WTC11 (cell line): ENCODE measurements around the gene RIMBP2. TPM values are rescaled to one million over a fixed set of nuclear protein-coding genes. Genes with fewer than 3 reads are reported as not detected.

Experiments
- ATAC-seq: fragments of 200-7000 bp; cut with Tn5 transposase; 2 replicates; pipeline ENCODE4 v1.10.0; 2021; ENCODE audit warnings: mild to moderate bottlenecking, moderate library complexity
- CTCF ChIA-PET: fragments of 300-600 bp; sonication (Branson Sonifier 250); formaldehyde crosslinking; loops from one replicate; lab custom pipeline; 2021; ENCODE audit warnings: antibody characterized with exemption; lab: Charles Lee
- POLR2A ChIA-PET: fragments of 350-600 bp; sonication (Branson Sonifier 250); formaldehyde crosslinking; loops from one replicate; lab custom pipeline; 2021; ENCODE audit warnings: antibody characterized with exemption; lab: Charles Lee
- DNase-seq: peaks from one replicate; pipeline ENCODE4 v3.0.0; 2021; ENCODE audit warnings: low spot score
- H3K27ac Mint-ChIP-seq: 2 replicates; pipeline ENCODE4 v1.8.0; 2021; ENCODE audit warnings: mixed read lengths
- H3K27me3 Mint-ChIP-seq: 2 replicates; pipeline ENCODE4 v1.8.0; 2021; ENCODE audit warnings: low read depth, mild to moderate bottlenecking, moderate library complexity, mixed read lengths
- H3K36me3 Mint-ChIP-seq: 2 replicates; pipeline ENCODE4 v1.8.0; 2021; ENCODE audit warnings: mixed read lengths
- H3K4me1 Mint-ChIP-seq: 2 replicates; pipeline ENCODE4 v1.8.0; 2022; ENCODE audit warnings: mixed read lengths
- H3K4me3 Mint-ChIP-seq: 2 replicates; pipeline ENCODE4 v1.8.0; 2021; ENCODE audit warnings: mild to moderate bottlenecking, moderate library complexity, mixed read lengths
- H3K9me3 Mint-ChIP-seq: 2 replicates; pipeline ENCODE4 v1.8.0; 2021; ENCODE audit warnings: mixed read lengths
- CBFB ChIP-seq: sonication (generic); formaldehyde crosslinking; IDR thresholded peaks from 2 replicates; pipeline ENCODE4 v1.8.1; 2022; ENCODE audit warnings: mild to moderate bottlenecking, low read depth, missing genetic modification reagents
- CREM ChIP-seq: sonication (generic); formaldehyde crosslinking; IDR thresholded peaks from 2 replicates; pipeline ENCODE4 v1.8.1; 2022; ENCODE audit warnings: mild to moderate bottlenecking, missing genetic modification reagents, moderate library complexity
- FOXJ3 ChIP-seq: sonication (generic); formaldehyde crosslinking; IDR thresholded peaks from 2 replicates; pipeline ENCODE4 v1.9.0; 2021; ENCODE audit warnings: missing genetic modification reagents, mild to moderate bottlenecking, borderline replicate concordance
- JAZF1 ChIP-seq: fragments of 250-450 bp; sonication (Bioruptor Pico); IDR thresholded peaks from 2 replicates; pipeline ENCODE4 v1.9.0; 2021; ENCODE audit warnings: moderate library complexity, mild to moderate bottlenecking, inconsistent platforms
- SOX15 ChIP-seq: fragments of 250-450 bp; sonication (Bioruptor Pico); IDR thresholded peaks from 2 replicates; pipeline ENCODE4 v1.9.0; 2021; ENCODE audit warnings: mild to moderate bottlenecking
- ZNF219 ChIP-seq: sonication (generic); formaldehyde crosslinking; IDR thresholded peaks from 2 replicates; pipeline ENCODE4 v1.8.0; 2023; ENCODE audit warnings: missing genetic modification reagents, mild to moderate bottlenecking, borderline replicate concordance
- ZNF263 ChIP-seq: sonication (generic); formaldehyde crosslinking; IDR thresholded peaks from 2 replicates; pipeline ENCODE4 v1.8.1; 2022; ENCODE audit warnings: low read depth, mild to moderate bottlenecking, moderate library complexity, missing genetic modification reagents
- total RNA-seq: library from RNA; stranded (reverse); gene quantifications from 3 replicates; pipeline ENCODE4 v1.2.3, GENCODE V29; 2021
- TF ChIP-seq, protein P1 (sequence below): sonication (generic); formaldehyde crosslinking; IDR thresholded peaks from 2 replicates; pipeline ENCODE4 v1.8.0; 2023; ENCODE audit warnings: missing genetic modification reagents, mild to moderate bottlenecking, borderline replicate concordance
- TF ChIP-seq, protein P2 (sequence below): fragments of 250-450 bp; sonication (Bioruptor Pico); IDR thresholded peaks from 2 replicates; pipeline ENCODE4 v2.1.2; 2022; ENCODE audit warnings: mild to moderate bottlenecking, moderate library complexity
- TF ChIP-seq, protein P3 (sequence below): sonication (generic); formaldehyde crosslinking; IDR thresholded peaks from 2 replicates; pipeline ENCODE4 v1.8.1; 2023; ENCODE audit warnings: mild to moderate bottlenecking, missing genetic modification reagents, moderate library complexity
- TF ChIP-seq, protein P4 (sequence below): sonication (generic); formaldehyde crosslinking; IDR thresholded peaks from 2 replicates; pipeline ENCODE4 v1.8.0; 2022; ENCODE audit warnings: missing genetic modification reagents
- TF ChIP-seq, protein P5 (sequence below): sonication (generic); formaldehyde crosslinking; IDR thresholded peaks from 2 replicates; pipeline ENCODE4 v1.8.1; 2022; ENCODE audit warnings: missing genetic modification reagents, borderline replicate concordance
- TF ChIP-seq, protein P6 (sequence below): sonication (generic); formaldehyde crosslinking; IDR thresholded peaks from 2 replicates; pipeline ENCODE4 v1.8.0; 2023; ENCODE audit warnings: mild to moderate bottlenecking, missing genetic modification reagents
- TF ChIP-seq, protein P7 (sequence below): sonication (generic); formaldehyde crosslinking; IDR thresholded peaks from 2 replicates; pipeline ENCODE4 v1.8.0; 2022; ENCODE audit warnings: mild to moderate bottlenecking, missing genetic modification reagents
- TF ChIP-seq, protein P8 (sequence below): sonication (generic); formaldehyde crosslinking; IDR thresholded peaks from 2 replicates; pipeline ENCODE4 v1.8.1; 2022; ENCODE audit warnings: mild to moderate bottlenecking, moderate library complexity, missing genetic modification reagents
- TF ChIP-seq, protein P9 (sequence below): sonication (generic); formaldehyde crosslinking; IDR thresholded peaks from 2 replicates; pipeline ENCODE4 v1.8.0; 2022; ENCODE audit warnings: mild to moderate bottlenecking, missing genetic modification reagents

The RIMBP2 gene
- total RNA-seq, 1 experiment from 2014 or later = 2.6 TPM

DNA sequence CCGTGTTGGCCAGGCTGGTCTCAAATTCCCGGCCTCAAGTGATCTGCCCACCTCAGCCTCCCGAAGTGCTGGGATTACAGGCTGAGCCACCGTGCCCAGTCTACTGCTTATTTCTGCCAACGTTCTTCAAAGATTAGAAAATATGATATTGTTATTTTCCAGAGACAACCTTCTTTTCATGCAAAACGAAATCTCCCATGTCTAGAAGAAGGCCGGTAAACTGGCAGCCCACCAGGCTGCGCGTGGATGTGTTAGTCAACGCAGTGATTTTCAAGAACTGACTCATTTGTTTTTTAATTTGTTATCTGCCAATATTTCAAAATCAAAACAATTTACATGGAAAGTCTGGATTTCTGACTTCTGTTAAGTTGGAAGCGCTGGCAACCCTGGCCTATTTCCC, 169.6 kb downstream of the RIMBP2 start (continued):
- TF ChIP-seq, protein P1, sequence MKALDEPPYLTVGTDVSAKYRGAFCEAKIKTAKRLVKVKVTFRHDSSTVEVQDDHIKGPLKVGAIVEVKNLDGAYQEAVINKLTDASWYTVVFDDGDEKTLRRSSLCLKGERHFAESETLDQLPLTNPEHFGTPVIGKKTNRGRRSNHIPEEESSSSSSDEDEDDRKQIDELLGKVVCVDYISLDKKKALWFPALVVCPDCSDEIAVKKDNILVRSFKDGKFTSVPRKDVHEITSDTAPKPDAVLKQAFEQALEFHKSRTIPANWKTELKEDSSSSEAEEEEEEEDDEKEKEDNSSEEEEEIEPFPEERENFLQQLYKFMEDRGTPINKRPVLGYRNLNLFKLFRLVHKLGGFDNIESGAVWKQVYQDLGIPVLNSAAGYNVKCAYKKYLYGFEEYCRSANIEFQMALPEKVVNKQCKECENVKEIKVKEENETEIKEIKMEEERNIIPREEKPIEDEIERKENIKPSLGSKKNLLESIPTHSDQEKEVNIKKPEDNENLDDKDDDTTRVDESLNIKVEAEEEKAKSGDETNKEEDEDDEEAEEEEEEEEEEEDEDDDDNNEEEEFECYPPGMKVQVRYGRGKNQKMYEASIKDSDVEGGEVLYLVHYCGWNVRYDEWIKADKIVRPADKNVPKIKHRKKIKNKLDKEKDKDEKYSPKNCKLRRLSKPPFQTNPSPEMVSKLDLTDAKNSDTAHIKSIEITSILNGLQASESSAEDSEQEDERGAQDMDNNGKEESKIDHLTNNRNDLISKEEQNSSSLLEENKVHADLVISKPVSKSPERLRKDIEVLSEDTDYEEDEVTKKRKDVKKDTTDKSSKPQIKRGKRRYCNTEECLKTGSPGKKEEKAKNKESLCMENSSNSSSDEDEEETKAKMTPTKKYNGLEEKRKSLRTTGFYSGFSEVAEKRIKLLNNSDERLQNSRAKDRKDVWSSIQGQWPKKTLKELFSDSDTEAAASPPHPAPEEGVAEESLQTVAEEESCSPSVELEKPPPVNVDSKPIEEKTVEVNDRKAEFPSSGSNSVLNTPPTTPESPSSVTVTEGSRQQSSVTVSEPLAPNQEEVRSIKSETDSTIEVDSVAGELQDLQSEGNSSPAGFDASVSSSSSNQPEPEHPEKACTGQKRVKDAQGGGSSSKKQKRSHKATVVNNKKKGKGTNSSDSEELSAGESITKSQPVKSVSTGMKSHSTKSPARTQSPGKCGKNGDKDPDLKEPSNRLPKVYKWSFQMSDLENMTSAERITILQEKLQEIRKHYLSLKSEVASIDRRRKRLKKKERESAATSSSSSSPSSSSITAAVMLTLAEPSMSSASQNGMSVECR = no peak
- TF ChIP-seq, protein P2, sequence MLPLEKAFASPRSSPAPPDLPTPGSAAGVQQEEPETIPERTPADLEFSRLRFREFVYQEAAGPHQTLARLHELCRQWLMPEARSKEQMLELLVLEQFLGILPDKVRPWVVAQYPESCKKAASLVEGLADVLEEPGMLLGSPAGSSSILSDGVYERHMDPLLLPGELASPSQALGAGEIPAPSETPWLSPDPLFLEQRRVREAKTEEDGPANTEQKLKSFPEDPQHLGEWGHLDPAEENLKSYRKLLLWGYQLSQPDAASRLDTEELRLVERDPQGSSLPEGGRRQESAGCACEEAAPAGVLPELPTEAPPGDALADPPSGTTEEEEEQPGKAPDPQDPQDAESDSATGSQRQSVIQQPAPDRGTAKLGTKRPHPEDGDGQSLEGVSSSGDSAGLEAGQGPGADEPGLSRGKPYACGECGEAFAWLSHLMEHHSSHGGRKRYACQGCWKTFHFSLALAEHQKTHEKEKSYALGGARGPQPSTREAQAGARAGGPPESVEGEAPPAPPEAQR (CRISPR knock-in tag) = no peak
- TF ChIP-seq, protein P3, sequence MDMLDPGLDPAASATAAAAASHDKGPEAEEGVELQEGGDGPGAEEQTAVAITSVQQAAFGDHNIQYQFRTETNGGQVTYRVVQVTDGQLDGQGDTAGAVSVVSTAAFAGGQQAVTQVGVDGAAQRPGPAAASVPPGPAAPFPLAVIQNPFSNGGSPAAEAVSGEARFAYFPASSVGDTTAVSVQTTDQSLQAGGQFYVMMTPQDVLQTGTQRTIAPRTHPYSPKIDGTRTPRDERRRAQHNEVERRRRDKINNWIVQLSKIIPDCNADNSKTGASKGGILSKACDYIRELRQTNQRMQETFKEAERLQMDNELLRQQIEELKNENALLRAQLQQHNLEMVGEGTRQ (CRISPR knock-in tag) = no peak
- TF ChIP-seq, protein P4, sequence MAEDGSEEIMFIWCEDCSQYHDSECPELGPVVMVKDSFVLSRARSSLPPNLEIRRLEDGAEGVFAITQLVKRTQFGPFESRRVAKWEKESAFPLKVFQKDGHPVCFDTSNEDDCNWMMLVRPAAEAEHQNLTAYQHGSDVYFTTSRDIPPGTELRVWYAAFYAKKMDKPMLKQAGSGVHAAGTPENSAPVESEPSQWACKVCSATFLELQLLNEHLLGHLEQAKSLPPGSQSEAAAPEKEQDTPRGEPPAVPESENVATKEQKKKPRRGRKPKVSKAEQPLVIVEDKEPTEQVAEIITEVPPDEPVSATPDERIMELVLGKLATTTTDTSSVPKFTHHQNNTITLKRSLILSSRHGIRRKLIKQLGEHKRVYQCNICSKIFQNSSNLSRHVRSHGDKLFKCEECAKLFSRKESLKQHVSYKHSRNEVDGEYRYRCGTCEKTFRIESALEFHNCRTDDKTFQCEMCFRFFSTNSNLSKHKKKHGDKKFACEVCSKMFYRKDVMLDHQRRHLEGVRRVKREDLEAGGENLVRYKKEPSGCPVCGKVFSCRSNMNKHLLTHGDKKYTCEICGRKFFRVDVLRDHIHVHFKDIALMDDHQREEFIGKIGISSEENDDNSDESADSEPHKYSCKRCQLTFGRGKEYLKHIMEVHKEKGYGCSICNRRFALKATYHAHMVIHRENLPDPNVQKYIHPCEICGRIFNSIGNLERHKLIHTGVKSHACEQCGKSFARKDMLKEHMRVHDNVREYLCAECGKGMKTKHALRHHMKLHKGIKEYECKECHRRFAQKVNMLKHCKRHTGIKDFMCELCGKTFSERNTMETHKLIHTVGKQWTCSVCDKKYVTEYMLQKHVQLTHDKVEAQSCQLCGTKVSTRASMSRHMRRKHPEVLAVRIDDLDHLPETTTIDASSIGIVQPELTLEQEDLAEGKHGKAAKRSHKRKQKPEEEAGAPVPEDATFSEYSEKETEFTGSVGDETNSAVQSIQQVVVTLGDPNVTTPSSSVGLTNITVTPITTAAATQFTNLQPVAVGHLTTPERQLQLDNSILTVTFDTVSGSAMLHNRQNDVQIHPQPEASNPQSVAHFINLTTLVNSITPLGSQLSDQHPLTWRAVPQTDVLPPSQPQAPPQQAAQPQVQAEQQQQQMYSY = no peak
- TF ChIP-seq, protein P5, sequence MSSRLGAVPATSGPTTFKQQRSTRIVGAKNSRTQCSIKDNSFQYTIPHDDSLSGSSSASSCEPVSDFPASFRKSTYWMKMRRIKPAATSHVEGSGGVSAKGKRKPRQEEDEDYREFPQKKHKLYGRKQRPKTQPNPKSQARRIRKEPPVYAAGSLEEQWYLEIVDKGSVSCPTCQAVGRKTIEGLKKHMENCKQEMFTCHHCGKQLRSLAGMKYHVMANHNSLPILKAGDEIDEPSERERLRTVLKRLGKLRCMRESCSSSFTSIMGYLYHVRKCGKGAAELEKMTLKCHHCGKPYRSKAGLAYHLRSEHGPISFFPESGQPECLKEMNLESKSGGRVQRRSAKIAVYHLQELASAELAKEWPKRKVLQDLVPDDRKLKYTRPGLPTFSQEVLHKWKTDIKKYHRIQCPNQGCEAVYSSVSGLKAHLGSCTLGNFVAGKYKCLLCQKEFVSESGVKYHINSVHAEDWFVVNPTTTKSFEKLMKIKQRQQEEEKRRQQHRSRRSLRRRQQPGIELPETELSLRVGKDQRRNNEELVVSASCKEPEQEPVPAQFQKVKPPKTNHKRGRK (CRISPR knock-in tag) = no peak
- TF ChIP-seq, protein P6, sequence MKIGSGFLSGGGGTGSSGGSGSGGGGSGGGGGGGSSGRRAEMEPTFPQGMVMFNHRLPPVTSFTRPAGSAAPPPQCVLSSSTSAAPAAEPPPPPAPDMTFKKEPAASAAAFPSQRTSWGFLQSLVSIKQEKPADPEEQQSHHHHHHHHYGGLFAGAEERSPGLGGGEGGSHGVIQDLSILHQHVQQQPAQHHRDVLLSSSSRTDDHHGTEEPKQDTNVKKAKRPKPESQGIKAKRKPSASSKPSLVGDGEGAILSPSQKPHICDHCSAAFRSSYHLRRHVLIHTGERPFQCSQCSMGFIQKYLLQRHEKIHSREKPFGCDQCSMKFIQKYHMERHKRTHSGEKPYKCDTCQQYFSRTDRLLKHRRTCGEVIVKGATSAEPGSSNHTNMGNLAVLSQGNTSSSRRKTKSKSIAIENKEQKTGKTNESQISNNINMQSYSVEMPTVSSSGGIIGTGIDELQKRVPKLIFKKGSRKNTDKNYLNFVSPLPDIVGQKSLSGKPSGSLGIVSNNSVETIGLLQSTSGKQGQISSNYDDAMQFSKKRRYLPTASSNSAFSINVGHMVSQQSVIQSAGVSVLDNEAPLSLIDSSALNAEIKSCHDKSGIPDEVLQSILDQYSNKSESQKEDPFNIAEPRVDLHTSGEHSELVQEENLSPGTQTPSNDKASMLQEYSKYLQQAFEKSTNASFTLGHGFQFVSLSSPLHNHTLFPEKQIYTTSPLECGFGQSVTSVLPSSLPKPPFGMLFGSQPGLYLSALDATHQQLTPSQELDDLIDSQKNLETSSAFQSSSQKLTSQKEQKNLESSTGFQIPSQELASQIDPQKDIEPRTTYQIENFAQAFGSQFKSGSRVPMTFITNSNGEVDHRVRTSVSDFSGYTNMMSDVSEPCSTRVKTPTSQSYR (CRISPR knock-in tag) = no peak
- TF ChIP-seq CBFB (no peak), FOXJ3 (CRISPR knock-in tag) (no peak)

DNA sequence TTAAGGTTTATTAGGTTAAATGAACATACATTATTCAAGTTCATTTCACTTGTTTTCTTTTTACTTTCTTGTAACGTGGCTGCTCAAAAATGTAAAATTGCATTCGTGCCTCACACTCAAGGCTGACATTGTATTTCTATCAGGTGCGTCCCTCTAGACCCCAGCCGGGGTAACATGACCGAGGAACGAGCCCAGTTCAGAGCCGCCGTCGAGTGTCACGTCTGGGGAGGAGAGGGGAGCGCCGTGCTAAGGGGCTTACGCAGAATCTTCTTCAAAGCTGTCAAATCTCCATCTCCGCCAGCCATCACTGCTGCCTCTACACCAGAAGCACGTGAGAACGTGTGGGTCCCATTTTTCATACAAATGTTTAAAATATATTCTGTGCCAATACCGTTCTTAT, 170.6 kb downstream of the RIMBP2 start:
- no peak for DNase-seq
- no peak overlapping the region for H3K4me3 Mint-ChIP-seq
- H3K4me1 Mint-ChIP-seq = no peaks in the 10 kb centered on the region
- ATAC-seq = no peak
- no peaks in the 10 kb centered on the region; the same call in 1 of the 2 replicates for H3K27me3 Mint-ChIP-seq
- ChIA-PET CTCF (no interaction called here), POLR2A (no interaction called here)
- H3K36me3 Mint-ChIP-seq = no peaks in the 10 kb centered on the region
- TF ChIP-seq, protein P7, sequence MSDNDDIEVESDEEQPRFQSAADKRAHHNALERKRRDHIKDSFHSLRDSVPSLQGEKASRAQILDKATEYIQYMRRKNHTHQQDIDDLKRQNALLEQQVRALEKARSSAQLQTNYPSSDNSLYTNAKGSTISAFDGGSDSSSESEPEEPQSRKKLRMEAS = no peak
- TF ChIP-seq ZNF219 (CRISPR knock-in tag) (no peak), JAZF1 (CRISPR knock-in tag) (no peak), ZNF263 (CRISPR knock-in tag) (no peak), SOX15 (CRISPR knock-in tag) (no peak), CREM (CRISPR knock-in tag) (no peak)
- TF ChIP-seq, protein P8, sequence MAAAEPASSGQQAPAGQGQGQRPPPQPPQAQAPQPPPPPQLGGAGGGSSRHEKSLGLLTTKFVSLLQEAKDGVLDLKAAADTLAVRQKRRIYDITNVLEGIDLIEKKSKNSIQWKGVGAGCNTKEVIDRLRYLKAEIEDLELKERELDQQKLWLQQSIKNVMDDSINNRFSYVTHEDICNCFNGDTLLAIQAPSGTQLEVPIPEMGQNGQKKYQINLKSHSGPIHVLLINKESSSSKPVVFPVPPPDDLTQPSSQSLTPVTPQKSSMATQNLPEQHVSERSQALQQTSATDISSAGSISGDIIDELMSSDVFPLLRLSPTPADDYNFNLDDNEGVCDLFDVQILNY (CRISPR knock-in tag) = no peak
- TF ChIP-seq, protein P9, sequence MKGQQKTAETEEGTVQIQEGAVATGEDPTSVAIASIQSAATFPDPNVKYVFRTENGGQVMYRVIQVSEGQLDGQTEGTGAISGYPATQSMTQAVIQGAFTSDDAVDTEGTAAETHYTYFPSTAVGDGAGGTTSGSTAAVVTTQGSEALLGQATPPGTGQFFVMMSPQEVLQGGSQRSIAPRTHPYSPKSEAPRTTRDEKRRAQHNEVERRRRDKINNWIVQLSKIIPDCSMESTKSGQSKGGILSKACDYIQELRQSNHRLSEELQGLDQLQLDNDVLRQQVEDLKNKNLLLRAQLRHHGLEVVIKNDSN (CRISPR knock-in tag) = no peak
- peaks cover 37% of the 10 kb centered on the region for H3K9me3 Mint-ChIP-seq
- no peak overlapping the region for H3K27ac Mint-ChIP-seq
